DMS114 treated with DMSO at 0.1 percent for 48 hours (cell line): ENCODE data around the gene SUSD3.

Experiments
- DNase-seq: peaks from one replicate; lab custom pipeline; 2025; ENCODE audit not compliant: unreplicated experiment; lab: John Stamatoyannopoulos, UW

Gene SUSD3

DNA sequence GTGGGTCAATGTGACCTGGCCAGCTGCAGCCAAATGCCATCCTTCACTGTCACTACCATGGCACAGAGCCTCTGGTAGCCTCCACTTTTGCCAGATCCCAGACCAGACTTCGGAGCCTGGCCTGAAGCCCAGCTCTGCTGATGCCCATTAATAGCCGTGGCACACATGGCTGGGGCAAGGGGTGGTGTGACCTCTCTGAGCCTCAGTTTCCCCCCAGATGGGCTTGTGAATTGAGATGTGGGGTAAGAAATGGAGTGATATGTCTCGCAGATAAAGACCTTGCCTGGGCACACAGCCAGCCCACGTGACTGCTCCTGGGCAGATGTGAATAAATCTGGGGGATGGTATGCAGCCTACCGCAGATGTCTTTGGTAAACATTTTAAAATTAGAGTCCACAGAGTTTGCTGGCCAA is 13.9 kb downstream of the SUSD3 start:
- no peak for DNase-seq

DNA sequence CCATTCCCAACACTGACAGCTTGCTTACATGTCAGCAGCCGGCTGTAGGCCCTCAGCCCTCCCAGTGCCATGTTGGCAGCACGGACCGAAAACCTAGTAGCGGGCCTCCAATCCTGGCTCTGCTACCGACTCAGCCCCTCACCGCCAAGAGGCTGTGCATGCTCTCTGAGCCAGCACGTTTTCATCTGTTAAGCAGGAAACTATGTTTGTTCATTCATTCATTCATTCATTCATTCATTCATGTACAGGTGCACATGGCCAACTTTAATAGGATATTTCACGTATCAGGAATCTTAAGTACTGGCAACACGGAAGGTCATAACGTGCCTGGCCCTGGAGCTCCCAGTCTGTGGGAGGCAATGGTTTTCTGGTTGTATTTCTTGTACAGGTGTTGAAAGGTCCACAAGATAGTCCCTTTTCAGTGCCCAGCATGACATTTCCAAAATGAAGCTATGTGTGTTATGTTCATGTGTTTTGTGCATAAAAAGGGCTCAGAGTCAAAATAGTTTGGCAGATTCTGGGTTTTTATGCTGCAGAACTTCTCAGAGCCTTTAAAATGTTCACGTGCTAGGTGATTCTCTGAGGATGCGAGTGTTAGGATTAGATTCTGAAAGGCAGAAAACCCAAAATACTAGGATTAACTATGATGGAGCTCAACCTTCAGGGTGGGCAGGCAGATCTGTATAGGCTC is 17.7 kb downstream of the SUSD3 start:
- DNase-seq: no peak

DNA sequence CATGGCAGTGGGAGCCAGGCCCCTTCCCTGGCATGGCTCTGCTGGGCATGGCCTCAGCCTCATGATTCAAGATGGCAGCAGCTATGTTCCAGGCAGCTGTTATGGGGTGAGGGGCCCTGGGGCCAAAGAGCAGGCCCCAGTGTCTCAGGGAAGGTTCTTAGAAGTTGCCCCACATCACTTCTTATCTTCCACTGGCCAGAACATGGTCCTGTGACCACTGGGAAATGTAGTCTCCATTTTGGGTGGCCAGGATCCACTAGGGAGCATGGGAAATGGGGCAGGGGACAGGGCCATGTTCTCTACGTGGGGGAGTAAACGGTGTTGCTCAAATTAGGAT is 18.3 kb downstream of the SUSD3 start:
- DNase-seq: no peak

DNA sequence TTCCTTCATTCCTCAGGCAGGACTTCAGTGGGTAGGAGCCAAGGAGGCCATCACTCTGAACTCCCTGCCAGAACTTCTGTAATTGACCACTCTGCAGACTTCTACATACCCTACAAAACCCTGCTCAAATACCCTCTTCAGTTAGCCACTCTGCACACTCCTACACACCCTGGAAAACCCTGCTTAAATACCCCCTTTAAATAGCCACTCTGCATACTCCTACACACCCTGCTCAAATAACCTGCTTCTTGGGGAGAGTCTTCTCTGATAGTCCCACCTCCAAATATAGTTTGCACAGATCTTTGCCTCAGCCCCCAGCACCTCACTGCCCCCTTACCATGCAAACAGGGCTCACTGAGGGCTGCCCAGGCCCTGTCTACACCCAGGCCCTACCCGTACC is 18.9 kb downstream of the SUSD3 start:
- no peak for DNase-seq

DNA sequence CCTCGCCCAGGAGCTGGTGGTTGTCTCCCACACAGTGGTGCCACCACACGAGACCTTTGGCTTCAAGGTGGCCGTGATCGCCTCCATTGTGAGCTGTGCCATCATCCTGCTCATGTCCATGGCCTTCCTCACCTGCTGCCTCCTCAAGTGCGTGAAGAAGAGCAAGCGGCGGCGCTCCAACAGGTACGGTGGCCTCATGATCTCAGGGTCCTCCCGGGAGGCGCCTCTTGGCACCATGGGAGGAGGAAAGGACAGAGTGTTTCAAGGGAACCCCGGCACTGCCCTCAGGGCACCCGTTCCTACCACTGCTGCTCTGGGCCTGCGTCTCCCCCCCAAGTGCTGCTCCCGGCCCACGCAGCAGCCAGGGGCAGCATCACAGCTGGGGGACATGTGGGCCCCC is 19.3 kb downstream of the SUSD3 start:
- no peak for DNase-seq

DNA sequence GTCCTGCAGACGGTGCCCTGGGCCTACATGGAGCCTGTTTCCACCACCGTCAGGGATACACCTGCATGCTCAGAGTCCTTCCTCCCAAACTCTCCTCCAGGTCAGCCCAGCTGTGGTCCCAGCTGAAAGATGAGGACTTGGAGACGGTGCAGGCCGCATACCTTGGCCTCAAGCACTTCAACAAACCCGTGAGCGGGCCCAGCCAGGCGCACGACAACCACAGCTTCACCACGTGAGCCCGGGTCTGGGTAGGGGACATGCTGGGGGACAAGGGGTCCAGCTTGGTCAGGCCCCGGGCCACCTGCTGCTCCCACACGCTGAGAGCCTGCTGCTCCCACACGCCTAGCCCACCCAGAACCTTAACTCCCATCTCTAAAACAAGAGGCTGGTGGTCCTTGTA is 20.9 kb downstream of the SUSD3 start:
- DNase-seq: no peak

DNA sequence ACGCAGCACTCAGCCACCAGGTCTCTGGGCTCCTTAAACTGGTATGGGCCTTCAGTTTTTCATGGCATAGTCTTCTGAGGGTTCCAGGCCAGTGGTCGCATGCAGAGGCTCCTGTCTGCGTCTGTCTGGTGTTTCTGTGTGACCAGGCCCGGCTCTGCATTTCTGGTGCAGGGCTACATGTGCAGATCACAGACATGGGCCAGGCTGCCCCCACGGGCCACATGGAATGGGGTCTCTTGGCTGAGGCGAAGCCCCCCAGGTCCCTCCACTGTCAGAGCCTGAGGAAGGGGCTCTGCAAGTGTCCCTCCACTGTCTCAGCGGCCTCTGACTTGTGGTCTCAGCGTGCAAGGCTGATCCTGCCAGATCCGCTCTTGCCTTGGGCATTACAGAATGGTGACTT is 21.9 kb downstream of the SUSD3 start:
- DNase-seq: no peak

DNA sequence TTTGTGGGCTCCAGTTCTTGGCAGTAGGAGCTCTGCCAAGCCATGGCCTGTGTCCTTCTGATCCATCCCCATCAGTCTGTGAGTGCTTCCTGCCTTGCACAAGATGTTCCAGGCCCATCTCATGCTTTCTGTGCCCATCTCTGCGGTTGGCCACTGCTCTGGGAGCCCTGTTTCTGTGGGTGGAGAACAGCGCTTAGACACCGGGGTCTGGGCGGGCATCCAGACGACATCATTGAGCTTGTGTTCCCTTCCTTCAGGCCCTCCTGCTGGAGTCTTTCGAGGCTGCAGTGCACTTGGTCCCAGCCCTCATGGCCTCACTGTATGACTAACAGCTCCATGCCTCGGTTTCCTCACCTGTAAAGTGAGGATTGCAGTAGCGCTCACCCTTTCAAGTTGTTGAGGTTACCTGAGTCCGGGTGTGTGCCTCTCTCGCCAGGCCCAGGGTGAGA is 22.6 kb downstream of the SUSD3 start:
- no peak for DNase-seq

DNA sequence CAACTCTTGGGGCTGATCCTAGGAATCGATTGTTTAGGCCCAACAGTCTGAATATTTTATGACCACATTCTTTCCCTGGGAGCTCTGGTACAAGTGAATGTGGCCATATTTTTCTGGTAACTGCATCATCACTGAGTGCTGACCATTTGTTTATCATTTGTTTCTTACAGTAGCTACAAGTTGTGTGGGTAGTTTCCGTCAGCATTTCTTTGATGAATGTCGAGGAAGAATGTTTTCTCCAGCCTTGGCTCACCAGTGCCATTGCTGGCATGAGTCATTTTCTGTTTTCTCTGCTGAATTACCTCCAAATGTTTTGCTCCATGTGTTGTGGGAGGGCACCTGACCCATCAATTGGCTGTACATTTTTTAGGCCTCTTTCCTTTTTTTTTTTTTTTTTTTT is 23.4 kb downstream of the SUSD3 start:
- DNase-seq: no peak

DNA sequence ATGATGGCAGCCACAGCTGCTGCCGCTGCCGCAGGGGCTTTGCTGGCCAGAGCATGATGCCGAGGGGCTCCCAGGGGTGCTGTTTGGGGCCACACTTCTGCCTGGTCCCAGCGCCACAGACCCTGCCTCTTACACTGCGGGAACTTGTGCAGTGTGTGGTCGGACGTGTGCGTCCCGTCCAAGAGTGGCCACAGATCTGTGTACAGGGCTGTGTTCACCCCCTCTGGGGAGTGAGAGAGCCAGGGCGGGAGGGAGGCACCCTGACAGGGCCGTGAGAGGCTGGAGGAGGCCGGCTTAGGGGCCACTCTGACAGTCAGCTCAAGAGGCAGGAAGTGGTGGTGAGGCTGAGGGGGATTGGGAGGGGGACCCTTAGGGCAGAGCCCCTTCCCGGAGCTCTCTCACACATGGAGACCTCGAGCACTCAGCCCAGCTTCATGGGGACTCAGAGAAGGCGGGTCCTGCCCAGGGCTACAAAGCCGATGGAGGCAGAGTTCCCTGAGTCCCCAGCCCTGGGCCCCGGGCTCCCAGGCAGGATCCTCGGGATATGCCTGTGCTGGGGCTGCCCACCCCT is 24.4 kb downstream of the SUSD3 start:
- DNase-seq: no peak

DNA sequence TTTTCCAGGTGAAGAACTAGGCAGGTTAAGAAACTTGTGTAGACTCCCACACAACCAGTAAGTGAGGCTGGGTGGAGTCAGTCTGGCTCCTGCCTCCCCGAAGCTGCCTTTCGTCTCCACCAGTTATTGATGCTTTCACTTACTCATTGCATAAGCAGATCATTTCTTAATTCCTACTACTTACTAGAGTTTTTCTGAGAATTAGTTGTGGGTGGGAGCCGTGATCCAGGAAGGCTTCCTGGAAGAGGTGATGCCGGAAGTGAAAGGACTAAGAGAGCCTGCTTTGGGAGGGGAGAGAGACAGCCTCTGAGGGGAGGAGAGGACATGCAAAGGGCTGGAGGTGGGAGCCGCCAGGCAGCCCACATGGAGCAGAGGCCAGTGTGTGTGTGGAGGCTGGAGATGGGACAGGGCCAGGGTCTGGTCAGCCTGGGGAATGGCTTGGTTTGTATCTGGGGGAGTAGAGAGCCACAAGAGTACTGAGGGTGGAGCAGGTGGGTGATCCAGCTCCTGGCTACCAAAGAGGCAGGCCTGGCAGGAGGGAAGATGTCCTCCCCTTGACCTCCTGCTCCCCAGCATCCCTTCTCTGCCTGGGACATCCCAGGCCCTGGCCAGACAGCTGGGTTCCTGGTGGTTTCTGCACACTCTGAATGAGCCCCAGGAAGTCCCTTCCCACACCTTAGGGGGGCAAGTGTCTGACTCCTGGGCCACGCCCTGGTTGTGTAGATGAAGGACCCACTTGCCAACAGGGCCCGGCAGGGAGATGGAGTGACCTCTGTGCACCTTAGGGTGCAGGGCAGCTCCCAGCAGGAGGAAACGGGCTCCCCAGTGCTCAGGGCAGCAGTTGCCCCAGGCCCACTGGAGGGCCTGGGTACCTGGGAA is 25.3 kb downstream of the SUSD3 start:
- DNase-seq: no peak

DNA sequence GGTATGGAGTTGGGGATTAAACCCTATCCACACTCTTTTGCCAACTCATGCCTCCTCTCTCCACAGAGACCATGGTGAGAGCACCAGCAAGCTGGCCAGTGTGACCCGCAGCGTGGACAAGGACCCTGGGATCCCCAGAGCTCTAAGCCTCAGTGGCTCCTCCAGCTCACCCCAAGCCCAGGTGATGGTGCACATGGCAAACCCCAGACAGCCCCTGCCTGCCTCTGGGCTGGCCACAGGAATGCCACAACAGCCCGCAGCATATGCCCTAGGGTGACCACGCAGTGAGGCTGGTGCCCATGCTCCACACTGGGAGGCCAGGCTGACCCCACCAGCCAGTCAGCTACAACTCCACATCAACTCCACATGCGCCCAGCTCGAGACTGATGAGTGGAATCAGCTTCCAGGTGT is 26.0 kb downstream of the SUSD3 start:
- no peak for DNase-seq

DNA sequence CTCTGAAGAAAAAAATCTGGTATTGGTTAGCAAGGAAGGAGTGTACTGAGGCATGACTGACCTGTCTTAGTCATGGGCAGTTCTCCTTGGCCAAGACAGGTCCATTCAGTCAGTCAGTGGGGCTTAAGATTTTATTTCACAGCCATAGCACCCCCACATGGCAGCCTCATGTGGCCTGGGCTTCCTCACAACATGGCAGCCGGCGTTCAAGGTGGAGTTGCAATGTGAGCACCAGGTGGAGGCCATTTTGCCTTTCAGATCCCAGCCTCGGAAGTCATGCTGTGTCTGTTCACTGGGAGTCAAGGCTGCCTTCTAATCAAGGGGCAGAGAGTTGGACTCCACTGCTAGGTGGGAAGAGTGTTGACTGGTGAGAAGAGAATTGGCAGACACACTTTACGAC is 27.2 kb downstream of the SUSD3 start:
- no peak for DNase-seq

DNA sequence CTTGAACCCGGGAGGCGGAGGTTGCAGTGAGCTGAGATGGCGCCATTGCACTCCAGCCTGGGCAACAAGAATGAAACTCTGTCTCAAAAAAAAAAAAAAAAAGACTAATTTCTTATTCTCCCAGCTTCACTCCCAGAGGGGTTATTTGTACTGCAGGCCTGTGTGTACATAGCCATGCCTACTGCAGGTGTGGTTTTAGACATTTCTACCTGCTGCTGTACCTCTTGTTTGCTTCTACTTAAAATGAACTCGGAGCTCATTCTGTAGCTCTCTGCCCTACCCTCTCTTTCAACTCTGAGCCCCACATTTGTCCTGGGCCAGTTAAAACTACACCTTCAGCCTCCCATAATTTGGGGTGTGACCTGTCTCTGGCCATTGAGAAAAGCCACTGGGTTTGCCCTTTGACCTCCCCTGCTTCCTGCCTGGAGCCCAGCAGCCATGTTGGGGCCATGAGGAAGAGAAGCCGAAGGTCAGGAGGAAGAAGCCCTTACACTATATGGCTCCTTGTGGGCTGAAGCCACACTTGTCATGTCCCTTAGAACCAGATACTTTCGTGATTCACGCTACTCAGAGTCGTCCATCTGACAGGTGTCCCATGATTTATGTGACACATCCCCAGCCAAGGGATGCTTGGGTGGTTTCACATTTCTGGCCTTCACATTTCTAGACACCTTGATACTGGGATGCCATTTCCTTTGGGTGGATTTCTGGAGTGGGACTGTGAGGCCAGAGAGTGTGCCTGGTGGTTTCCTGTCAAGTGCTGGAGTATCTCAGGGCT is 28.1 kb downstream of the SUSD3 start:
- no peak for DNase-seq

DNA sequence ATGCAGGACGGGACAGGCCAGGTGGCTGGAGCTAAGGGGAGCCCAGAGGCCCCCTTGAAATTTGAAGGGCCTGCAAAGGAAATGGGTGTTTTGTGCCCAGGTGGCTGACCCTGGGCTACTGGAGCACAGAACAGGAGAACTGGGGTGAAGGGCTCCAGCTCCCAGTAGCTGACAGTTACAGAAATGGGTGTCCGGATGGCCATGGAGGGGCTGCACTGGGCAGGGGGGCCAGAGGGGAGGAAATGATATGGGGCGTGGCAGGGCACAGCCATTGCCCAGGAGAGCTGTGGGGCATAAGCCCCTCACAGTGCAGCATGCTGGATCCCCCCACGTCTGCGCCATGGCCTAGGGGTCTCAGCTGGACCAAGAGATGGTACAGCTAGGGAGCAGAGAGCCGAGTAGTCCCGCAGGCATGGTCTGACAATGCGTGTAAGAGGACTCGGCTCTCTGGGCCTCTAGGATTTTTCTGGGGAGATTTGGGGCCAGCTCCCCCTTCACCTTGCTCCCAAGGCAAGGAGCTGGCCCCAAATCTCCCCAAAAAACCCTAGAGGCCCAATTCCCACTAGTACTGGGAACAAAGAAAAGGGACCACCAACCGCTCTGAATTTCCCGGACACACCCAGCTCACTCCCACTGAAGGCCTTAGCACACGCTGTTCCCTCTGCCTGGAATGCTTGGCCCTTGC is 29.6 kb downstream of the SUSD3 start:
- no peak for DNase-seq

DNA sequence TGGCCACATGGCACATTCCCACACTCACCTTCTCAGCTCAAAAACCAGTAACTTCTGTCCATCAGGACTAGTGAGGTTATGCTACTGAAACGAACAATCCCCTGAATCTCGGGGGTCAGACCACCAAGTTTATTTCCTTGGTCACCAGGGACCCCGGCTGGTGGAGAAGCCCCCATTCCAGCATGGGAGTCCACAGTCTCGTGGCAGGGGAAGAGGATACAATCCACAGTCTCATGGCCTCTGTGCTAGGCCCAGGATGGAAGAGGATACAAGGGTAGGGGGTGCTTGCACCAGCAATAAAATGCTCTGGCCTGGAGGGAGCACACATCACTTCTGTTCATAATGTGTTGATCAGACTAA is 30.1 kb downstream of the SUSD3 start:
- DNase-seq: no peak

DNA sequence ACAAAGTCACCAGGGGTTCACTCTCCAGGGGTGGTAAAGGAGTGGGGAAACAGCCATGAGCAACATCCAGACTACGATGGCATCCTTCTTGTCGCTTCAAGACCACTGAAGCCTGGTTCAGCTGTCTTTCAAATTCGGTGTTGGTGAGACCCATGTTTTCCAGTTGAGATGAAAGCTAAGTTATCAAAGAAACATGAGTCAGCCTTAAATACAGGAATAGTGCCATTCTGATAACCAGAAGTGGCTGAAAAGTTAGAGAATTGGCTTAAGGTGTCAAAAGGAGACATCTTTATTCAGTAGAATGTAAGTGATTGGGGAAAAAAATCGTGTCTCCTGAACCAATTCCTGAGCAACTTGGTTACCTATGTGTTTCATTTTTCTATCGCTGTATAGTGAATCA is 30.5 kb downstream of the SUSD3 start:
- no peak for DNase-seq

DNA sequence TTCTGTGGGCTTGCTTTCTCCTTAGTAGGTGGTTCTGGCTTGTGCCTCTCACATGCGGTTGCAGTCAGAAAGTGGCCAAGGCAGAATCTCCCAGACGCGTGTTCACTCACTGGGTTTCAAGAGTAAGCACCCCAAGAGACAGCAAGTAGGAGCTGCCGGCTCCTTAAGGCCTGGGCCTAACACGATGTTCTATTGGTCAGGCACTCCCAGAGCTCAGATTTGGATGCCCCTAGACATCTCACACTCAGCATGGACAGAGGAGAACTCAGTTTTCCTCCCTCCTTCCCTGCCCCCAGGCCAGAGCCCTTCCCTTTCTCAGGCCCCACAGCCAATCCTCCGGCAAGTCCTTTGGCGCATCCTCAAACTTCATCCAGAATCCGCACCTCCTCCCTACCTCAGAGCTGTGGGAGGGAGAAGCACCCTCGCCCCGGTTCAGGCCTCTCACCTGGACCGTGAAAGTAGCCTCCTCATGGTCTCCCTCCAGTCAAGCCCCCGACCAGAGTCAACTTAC is 31.0 kb downstream of the SUSD3 start:
- no peak for DNase-seq

DNA sequence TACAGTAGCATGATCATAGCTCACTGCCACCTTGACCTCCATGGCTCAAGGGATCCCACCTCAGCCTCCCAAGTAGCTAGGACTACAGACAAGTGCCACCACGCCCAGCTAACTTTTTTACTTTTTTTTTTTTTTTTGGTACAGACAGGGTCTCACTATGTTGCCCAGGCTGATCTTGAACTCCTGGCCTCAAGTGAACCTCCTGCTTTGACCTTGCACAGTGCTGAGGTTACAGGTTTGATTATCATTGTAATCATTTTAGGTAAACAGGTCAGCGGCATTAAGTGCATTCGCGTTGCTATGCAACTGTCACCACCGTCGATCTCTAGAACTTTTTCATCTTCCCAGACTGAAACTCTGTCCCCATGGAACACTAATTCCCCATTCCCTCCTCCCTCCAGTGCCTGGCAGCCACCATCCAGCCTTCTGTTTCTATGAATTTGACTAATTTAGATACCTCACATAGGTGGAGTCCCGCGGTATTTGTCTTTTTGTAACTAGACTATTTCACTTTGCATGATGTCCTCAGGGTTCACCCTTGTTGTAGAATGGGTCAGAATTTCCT is 31.7 kb downstream of the SUSD3 start:
- DNase-seq: no peak

DNA sequence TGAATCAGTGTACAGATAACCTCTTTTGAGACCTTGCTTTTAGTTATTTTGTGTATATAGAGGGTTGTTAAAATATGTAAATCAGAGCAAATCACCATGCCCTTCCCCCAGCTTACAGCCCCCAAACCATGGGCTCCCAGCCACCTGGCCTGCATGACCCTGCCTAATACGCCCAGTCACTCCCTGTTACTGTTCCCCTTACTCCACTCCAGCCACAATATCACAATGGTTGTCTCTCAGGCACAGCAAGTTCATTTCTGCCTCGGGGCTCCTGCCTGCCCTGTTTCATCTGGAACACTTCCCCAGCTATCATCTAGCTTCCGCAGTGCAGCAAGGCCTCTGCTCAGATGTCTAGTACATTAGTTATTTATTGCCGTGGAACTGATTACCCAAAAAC is 32.6 kb downstream of the SUSD3 start:
- DNase-seq: no peak
